HFF-Myc (cell line): ENCODE results near the gene OR1K1.
"Not testable (repeated sequence)": the region's sequence is repeated elsewhere in the genome, so short reads cannot be mapped to it uniquely, and the experiment has no call there.

Experiments used
- DNase-seq: peaks from one replicate; pipeline ENCODE4 v3.0.0-alpha.2; 2011; ENCODE audit warnings: low read depth; ENCODE audit errors: extremely low read depth
- H3K4me3 ChIP-seq: replicated peaks from 2 replicates; pipeline ENCODE4 v1.5.1; 2011; ENCODE audit warnings: low read depth, mild to moderate bottlenecking, control low read depth, low read length
- TF ChIP-seq, protein P1 (sequence below): IDR thresholded peaks from 2 replicates; pipeline ENCODE4 v1.5.1; 2012; ENCODE audit warnings: mild to moderate bottlenecking, low read depth, low read length, control low read depth; ENCODE audit errors: missing control alignments

Gene OR1K1

DNA sequence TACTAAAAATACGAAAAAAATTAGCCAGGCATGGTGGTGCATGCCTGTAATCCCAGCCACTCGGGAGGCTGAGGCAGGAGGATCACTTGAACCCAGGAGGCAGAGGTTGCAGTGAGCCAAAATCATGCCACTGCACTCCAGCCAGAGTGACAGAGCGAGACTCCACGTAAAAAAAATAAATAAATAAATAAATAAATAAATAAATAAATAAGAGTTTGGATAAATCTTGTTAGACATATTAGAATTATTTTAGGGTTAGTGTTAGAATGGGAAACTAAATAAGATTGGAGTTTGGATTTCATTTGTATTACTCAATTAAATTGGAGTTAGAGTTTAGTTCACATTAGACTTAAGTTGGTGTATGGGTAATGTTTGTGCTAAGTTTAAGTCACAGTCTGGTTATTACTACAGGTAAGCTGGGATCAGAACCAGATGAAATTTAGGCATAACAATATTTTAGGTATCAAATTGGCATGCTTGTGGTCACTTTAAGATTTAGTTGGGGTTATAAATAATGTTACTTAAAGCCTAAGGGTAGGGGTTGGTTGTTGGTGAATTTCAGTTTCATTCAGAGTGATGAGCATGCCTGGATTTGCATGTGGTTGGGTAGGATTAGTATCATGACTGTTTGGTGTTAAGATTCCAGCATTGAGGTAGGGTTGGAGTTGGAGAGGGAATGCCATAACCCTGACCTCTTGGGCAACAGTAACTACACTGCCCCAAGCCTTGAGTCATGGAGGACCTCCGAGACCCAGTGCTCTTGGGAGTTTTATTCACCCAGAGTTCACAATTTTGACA, 7.9 kb upstream of the OR1K1 start:
- no peak overlapping the region for H3K4me3 ChIP-seq
- no peak for DNase-seq
- TF ChIP-seq, protein P1, sequence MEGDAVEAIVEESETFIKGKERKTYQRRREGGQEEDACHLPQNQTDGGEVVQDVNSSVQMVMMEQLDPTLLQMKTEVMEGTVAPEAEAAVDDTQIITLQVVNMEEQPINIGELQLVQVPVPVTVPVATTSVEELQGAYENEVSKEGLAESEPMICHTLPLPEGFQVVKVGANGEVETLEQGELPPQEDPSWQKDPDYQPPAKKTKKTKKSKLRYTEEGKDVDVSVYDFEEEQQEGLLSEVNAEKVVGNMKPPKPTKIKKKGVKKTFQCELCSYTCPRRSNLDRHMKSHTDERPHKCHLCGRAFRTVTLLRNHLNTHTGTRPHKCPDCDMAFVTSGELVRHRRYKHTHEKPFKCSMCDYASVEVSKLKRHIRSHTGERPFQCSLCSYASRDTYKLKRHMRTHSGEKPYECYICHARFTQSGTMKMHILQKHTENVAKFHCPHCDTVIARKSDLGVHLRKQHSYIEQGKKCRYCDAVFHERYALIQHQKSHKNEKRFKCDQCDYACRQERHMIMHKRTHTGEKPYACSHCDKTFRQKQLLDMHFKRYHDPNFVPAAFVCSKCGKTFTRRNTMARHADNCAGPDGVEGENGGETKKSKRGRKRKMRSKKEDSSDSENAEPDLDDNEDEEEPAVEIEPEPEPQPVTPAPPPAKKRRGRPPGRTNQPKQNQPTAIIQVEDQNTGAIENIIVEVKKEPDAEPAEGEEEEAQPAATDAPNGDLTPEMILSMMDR, result no peak

DNA sequence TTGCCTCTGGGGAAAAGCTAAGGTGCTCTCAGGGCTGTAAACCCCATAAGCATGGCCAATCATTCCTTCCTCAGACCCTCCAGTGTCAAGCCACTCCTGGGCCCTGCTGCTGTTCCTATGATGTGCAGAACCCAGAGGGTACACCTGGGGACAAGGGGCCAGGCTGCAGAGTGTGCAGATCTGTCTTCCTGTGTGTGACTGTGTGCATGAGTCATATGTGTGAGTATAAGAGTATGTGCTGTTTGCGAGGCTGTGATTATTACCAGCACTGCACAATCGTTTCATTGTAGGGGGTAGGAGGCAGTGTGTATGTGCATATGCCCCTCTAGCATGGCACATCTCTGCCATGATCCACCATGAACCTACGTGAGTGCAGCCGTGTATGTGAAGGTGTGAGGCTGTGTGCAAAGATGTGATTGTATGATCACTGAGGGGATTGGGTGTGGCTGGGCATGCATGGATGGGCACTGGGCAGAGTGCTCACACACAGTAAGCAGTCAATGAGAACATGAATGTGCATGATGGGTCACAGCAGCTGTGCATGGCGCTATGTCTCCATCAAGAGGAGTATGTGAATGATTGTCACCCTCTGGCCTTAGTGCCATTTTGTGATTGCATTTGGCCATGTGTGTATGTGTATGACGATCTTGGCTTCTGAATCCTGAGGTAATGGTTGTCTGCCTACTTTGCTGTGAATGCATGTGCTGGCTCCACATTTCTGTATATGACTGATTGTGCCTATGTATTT, 2.4 kb upstream of the OR1K1 start:
- no peak for DNase-seq
- TF ChIP-seq, protein P1, result no peak

DNA sequence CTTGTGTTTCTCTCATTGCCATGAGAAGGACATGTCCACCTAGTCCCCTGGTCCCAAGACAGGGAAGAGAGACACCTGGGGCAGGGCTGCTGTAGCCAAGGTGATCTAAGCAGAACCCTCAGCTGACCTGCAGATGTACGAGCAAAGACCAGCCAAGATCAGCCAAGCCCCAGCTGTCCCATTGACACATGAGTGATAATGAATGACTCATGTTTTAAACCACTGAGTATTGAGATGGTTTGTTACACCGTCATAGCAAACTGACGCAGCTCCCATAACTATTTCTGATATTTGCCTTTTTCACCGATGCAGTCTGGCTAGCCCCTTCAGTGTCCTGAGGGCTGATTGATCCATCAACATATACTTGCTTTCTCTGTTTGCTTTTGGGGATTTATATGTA, 6.7 kb downstream of the OR1K1 start:
- no peak for DNase-seq
- H3K4me3 ChIP-seq, result no peak overlapping the region
- TF ChIP-seq, protein P1, result no peak

More for the DNA sequence above, 2.4 kb upstream of the OR1K1 start:
- H3K4me3 ChIP-seq, result no peak overlapping the region

- TF ChIP-seq, protein P1, result no peak
- no peak overlapping the region for H3K4me3 ChIP-seq
- DNase-seq, result no peak
Measured at GRCh38 chr9:122807271-122807900, 7.5 kb downstream of the OR1K1 start.

DNA sequence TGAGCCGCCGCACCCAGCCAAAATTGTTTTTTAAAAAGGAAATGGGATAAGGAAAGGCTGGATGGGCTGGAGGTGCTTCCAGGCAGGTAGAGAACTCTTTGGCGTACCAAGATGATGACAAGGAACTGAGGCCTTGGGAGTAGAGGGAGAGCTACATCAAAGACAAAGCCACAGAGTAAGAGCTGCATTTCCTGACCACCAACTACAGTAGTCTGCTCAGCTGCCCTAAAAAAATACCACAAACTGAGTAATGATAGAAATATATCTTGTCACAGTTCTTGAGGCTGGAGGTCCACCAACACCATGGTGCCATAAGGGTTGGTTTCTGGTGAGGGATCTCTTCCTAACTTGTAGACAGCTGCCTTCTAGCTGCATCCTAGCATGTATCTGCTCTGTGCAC, 8.2 kb downstream of the OR1K1 start:
- no peak for DNase-seq
- TF ChIP-seq, protein P1, result no peak
- H3K4me3 ChIP-seq, result no peak overlapping the region

DNA sequence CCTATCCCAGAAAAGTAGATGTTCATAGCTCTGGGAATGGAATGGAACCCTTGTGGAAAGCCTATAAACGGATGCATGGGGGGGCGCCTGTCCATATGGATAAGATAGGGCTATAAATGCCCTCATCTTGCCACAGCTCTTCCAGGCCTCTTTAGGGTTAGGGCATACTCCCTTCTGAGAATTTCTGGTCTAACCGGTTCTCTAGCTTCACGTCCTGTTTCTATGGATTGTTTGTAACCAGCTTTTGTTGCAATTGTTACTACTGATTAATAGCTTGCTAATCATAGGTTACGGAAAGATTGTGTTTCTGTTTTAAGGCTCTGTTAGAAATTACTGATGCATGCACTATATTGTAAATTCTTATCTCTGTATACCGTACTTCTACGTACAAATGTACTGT, 9.3 kb downstream of the OR1K1 start:
- DNase-seq, H3K4me3 ChIP-seq: not testable (repeated sequence)
